Fibroblast of skin of left quadriceps (primary cell): ENCODE data around the gene SCARB1.

Experiments
- DNase-seq, 2 experiments: peaks; one replicate each; pipeline ENCODE4 v3.0.0-alpha.2; 2013; ENCODE audit warnings: low read depth in 2 of 2

Gene SCARB1

DNA sequence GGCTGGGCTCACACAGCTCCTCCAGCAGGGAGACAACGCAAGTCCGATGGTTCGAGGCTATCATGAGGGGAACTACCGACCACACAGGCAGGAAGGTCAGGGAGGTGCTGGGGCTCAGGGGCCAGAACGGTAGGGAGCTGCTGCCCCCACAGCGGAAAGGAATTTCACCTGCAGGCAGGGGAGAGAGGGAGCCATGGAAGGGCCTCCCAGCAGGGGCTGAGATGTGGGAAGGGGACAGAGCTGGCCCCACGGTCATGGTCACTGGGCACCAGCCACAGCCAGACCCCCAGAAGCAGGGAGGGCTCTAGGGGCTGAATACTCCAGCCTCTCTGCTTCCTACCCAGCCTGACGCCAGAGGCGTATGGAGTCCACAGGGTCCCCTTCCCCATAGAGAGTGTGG is 103.1 kb downstream of the SCARB1 start:
- DNase-seq, result no peak

DNA sequence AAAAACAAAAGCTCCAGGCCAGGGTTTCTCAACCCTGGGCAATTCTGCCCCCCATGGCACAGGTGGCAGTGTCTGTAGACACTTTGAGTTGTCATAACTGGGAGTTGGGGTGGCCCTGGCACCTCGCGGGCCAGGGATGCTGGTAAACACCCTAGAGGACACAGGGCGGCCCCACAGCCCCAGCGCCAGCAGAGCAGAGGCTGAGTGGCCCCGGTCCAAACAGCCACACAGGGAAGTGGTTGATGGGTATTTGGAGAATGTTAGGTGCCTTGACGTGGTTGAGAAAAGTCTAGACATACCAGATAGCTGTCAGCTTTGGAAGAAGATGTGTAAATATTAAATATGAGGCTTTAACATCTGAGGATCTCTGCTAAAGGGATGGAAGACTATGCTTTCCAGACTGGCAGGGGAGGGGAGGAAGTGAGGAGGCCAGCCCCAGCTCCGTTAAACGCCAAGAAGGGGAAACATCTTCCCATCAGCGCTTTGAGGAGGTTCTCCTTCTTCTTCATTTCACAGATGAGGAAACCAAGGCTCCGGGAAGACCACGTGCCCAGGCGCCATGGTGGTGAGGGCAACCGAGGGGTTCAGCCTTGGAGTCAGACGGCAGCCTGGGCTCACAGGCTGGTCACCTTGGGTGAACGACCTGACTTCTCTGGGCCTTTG is 103.7 kb downstream of the SCARB1 start:
- no peak for DNase-seq

DNA sequence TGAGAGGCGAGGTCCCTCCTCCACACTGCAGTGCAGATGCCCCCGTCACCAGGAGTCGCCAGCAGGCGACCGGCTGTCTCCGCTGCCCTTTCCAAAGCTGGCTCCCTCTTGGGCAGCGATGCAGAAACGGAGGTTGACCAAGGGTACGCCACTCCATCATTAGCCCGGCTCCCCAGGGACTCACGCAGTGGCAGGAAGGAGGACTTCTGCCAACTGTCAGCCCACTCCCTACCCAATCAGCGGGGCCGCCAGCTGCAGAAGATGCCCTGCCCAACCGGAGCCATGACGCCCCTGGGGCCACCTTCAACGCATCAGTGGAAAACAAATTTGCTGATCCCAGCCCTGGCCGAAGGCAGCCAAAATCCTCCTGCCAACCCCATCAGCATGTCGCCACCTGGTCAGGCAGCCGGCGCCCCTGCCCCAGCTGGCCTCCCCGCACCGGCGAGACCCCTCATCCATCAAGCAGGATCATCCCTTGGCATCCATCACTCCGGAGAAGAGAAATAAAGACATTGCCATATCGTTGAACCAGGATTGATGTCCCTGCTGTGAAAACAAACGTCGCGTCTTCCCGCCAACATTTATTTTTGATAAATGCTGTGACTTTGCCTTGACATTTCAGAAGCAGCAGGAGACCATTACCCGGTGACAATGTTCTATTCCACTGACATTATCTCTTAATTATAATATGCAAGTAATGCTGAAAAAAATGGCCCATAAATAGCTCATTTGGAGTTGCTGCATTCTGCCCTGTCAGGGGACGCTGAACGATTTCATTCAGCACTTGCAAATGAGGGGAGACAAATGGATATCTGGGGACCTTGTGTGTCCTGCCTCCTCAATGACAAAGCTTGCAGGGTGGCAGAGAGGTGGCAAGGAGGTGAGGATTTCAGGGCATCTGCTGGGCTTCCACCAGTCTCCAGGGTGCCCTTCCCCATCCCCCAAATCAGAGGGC is 105.1 kb downstream of the SCARB1 start:
- no peak for DNase-seq

GRCh38 chr12:124757329-124757728 is 106.3 kb downstream of the SCARB1 start:
- no peak for DNase-seq

DNA sequence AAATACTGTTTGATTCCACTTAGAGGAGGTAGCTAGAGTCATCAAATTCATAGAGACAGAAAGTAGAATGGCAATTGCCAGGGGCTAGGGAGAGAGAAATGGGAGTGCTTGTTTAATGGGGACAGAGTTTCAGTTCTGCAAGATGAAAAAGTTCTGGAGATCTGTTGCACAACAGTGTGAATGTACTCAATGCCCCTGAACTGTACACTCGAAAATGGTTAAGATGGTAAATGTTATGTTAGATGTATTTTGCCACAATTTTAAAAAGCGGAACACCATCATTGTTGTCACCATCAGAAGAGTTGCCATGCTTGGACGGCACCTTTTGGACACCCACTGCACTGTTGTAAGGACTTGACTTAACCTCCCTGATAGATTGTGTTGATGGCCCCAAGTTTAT is 106.9 kb downstream of the SCARB1 start:
- DNase-seq, result no peak

GRCh38 chr12:124756166-124756565 is 107.5 kb downstream of the SCARB1 start:
- no peak for DNase-seq

- DNase-seq, result no peak
Measured at GRCh38 chr12:124755801-124756148, 107.9 kb downstream of the SCARB1 start.

DNA sequence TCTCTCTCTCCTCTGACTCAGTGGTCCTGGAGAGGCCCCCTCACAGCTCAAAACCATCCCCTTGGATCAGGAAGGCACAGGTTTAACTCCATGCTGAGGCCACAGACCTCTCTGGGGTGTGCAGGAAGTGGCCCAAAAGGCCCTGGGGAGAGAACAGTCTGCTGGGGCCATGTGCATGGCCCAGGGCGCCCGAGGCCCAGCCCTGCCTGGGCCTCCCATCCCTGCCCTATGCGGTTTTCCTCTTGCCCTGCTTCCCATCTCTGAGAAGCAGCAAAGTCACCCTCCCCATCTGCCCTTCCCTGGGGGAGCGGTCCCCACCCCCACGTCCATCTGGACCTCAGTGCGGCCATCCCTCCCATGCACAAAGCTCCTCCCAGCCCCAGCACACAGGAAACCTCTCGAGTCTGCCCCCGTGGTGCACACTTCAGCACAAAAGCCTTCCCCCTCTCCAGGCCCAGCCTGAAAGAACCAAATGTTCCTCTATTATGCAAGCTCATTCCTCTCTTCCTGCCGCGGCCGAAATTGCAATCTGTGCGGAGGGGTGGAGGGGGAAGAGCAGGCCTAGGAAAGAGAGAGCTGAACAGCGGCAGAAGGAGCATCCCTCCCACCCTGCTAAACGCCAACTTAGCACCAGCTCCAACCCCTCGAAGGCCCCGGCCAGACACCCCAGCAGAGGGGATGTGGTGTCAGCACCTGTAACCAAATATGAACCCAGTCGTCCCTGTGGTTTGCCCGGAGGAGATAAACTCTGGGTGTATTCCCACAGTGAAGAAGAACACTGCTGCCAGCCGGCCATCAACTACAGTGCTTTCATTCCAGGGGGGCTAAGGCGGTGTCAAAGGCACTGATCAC is 108.5 kb downstream of the SCARB1 start:
- peak; percentile 87 to 88 for DNase-seq

GRCh38 chr12:124754491-124754890 is 109.2 kb downstream of the SCARB1 start:
- DNase-seq, result no peak

DNA sequence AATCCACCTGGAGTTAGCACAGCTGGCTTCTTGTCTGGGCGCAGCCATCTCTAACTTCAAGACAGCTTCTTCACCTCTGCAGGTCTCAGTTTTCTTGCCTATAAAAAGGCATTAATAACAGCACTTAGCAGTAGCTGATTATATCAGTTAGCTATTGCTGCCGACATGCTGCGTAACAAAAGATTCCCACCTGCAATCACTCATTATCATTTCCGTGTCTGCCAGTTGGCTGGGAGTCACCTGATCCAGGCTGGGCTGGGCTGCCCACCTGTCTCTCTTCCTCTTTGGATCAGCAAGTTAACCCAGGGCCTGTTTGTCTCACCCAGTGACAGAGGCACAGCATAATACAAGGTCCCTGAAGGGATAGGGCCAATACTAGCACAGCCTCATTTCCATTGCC is 109.7 kb downstream of the SCARB1 start:
- no peak for DNase-seq

- no peak for DNase-seq
Measured at GRCh38 chr12:124753228-124753591, 110.5 kb downstream of the SCARB1 start.

DNA sequence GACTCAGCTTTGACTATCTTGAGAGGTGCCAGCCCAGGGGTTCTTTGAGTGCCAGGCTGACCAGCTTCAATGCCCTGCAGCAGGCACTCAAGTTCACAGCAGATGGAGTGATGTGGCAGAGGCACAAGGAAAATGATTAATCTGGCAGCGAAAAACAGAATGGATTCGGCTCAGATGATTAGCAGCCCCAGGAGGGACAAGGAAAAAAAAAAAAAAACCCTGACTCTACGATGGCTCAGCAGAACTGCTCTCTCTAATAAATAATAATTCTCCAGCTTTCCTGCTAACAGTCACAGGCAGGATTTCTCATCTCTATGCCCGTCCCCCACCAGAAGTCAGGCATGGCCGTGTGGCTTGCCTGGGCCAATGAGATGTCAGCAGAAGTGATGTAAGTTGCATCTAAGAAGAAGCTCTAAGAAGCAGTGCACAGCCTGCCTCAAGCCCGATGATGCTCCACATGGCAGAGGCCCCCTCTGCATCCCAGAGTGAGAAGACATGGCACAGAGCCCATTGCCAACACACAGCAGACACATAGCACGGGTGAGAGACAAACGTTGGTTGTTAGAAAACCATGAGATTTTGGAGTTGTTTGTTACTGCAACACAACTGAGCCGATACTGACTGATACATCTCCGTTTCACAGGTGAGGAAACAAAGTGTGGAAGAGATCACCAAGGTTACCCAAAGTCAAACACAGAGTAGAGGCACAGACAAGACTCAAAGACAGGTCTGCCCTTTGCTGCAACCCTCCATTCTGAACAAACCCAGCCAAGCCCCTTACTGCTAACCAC is 111.0 kb downstream of the SCARB1 start:
- no peak for DNase-seq

GRCh38 chr12:124751654-124752355 is 111.9 kb downstream of the SCARB1 start:
- DNase-seq, result no peak

- no peak for DNase-seq
Measured at GRCh38 chr12:124750787-124751471, 112.7 kb downstream of the SCARB1 start.

- no peak for DNase-seq
Measured at GRCh38 chr12:124750149-124750656, 113.5 kb downstream of the SCARB1 start.

- no peak for DNase-seq
Measured at GRCh38 chr12:124749725-124750124, 113.9 kb downstream of the SCARB1 start.

DNA sequence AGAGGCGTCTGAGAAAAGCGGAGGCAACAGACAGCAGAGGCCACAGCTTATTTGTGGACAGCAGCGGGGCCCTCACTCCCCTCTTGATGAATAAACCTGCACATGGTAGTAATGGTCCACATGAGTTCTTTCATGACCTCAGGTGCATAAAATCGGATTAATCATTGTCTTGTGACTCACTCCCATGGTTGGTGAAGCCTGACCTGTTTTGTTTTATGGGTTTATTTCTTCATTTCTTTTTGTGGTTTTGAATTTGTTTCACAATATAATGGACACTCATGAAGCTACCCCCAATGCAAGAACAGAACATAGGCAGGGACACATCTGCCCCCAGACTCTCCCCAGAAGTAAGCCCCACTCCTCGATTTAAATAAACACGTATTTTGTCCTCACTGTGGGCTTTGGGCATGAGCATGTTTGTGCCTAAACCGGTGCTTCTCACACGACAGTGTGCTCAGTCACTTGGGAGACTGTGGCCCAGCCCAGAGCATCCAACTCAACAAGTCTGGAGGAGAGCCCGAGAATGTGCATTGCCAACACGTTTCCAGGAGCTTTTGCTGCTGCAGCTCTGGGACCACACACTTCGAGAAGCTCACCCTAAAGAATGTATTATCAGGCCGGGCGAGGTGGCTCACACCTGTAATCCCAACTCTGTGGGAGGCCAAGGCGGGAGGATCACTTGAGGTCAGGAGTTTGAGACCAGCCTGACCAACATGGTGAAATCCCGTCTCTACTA is 116.1 kb downstream of the SCARB1 start:
- peak; percentile 88 to 89 for DNase-seq

- no peak for DNase-seq
Measured at GRCh38 chr12:124746649-124747425, 116.8 kb downstream of the SCARB1 start.
